Stomach (tissue), 4 donors: Measurements from ENCODE around the gene CEP72.

Experiments used
- POLR2A ChIP-seq, 4 donors: fragments of 450-650 bp; IDR thresholded peaks; one replicate each; pipeline ENCODE4 v1.6.1; 2016; ENCODE audit warnings: antibody characterized with exemption in 4 of 4, control low read depth in 2 of 4, mild to moderate bottlenecking in 1 of 4, moderate library complexity in 1 of 4
- POLR2AphosphoS5 ChIP-seq, 3 donors: sonication (generic); formaldehyde crosslinking; IDR thresholded peaks; one replicate each; pipeline ENCODE4 v1.6.1; 2016; ENCODE audit warnings: antibody characterized with exemption in 3 of 3
- TF ChIP-seq, protein P1 (sequence below), 7 experiments: fragments of 450-650 bp in 4 of 7; fragments of 200-600 bp in 3 of 7; sonication (generic) in 3 of 7; IDR thresholded peaks; one replicate each; pipeline ENCODE4 v1.5.1; 2016 to 2019; ENCODE audit warnings: antibody characterized with exemption in 7 of 7, control low read depth in 2 of 7, mild to moderate bottlenecking in 1 of 7

DNA sequence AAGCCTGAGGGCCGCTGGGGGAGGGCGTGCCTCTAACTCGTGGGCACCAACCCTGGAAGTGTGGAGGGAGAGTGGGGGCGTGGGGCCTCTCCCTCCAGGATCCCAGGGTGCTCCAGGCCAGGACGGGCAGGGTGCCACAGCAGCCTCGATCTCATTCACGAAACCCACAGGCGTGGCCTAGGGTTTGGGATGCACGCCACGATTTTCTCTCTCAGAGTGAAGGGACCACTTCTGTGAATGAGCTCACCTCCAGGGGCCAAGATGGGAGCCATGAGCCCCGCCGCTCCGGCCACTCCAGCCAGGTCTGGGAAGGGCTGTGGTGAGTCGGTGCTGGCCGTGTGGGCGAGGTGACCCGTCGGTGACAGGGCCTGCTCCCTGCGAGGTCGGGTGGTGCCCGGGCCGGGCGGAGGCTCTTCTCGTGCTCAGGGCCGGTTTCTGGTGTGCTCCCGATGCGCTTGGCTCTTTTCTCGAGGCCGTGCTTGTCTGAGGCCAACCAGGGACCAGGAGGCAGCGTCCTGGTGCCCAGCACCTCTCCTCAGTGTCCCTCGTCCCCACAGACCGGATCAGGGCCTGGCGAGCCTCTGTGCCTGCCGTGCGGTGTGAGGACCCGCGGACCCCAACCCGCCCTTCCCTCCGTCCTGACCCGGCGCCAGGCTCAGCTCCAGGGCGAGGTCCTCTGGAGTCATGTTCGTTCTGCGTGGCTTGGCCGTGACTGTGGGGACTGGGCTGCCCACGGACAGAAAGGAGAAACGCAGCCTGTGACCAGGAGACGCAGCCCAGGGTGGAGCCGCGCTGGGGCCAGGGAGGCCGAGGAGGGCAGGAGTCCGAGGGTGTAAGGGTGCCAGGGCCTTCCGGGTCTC lies 50.0 kb downstream of the CEP72 start:
- no peak for TF ChIP-seq POLR2A (IDR thresholded peaks at IDR 0.05)
- no peak for TF ChIP-seq POLR2AphosphoS5 (IDR thresholded peaks at IDR 0.05)
- TF ChIP-seq, protein P1, sequence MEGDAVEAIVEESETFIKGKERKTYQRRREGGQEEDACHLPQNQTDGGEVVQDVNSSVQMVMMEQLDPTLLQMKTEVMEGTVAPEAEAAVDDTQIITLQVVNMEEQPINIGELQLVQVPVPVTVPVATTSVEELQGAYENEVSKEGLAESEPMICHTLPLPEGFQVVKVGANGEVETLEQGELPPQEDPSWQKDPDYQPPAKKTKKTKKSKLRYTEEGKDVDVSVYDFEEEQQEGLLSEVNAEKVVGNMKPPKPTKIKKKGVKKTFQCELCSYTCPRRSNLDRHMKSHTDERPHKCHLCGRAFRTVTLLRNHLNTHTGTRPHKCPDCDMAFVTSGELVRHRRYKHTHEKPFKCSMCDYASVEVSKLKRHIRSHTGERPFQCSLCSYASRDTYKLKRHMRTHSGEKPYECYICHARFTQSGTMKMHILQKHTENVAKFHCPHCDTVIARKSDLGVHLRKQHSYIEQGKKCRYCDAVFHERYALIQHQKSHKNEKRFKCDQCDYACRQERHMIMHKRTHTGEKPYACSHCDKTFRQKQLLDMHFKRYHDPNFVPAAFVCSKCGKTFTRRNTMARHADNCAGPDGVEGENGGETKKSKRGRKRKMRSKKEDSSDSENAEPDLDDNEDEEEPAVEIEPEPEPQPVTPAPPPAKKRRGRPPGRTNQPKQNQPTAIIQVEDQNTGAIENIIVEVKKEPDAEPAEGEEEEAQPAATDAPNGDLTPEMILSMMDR (IDR thresholded peaks at IDR 0.05): no peak
